Keratinocyte (primary cell): ENCODE measurements around the gene TNRC18. TPM values are rescaled to one million over a fixed set of nuclear protein-coding genes. Genes with fewer than 3 reads are reported as not detected.

Source experiments
- DNase-seq: peaks from one replicate; pipeline ENCODE4 v3.0.0-alpha.2; 2011; ENCODE audit warnings: low read depth, missing footprints, low spot score
- FAIRE-seq: peaks from 2 replicates; lab custom pipeline; 2011; peaks lifted over from hg19 to GRCh38; lab: Jason Lieb, UNC
- H2AFZ ChIP-seq: 2 replicates; pipeline ENCODE4 v1.6.0; 2012; ENCODE audit warnings: low read length, control low read depth, inconsistent platforms; ENCODE audit not compliant: control insufficient read depth
- H3K27ac ChIP-seq: 2 replicates; pipeline ENCODE4 v1.5.1; 2011; ENCODE audit warnings: low read length; ENCODE audit not compliant: control insufficient read depth, insufficient read depth
- H3K27me3 ChIP-seq: 3 replicates; pipeline ENCODE4 v1.6.0; 2011; ENCODE audit warnings: low read length; ENCODE audit not compliant: control insufficient read depth, insufficient read depth; ENCODE audit errors: extremely low read depth
- H3K36me3 ChIP-seq, 2 experiments: 2 replicates in 1 of 2; 3 replicates in 1 of 2; pipeline ENCODE4 v1.5.1; 2011; ENCODE audit warnings: low read length in 2 of 2, mild to moderate bottlenecking in 1 of 2; ENCODE audit not compliant: control insufficient read depth in 2 of 2, insufficient read depth in 2 of 2; ENCODE audit errors: extremely low read depth in 1 of 2
- H3K4me1 ChIP-seq: 3 replicates; pipeline ENCODE4 v1.5.1; 2011; ENCODE audit warnings: low read length; ENCODE audit not compliant: control insufficient read depth, insufficient read depth; ENCODE audit errors: extremely low read depth
- H3K4me2 ChIP-seq: 3 replicates; pipeline ENCODE4 v1.6.0; 2011; ENCODE audit warnings: low read depth, low read length; ENCODE audit not compliant: control insufficient read depth, insufficient read depth; ENCODE audit errors: extremely low read depth
- H3K4me3 ChIP-seq, 3 experiments: fragments of 200-600 bp in 1 of 3; sonication (generic) in 1 of 3; 2 replicates in 2 of 3; 3 replicates in 1 of 3; pipeline ENCODE4 v1.5.1; 2011 to 2016; ENCODE audit warnings: low read length in 3 of 3, mild to moderate bottlenecking in 3 of 3, control low read depth in 2 of 3, inconsistent platforms in 1 of 3, low read depth in 1 of 3, mixed read lengths in 1 of 3, mixed run types in 1 of 3, moderate library complexity in 1 of 3; ENCODE audit not compliant: control insufficient read depth in 2 of 3, insufficient read depth in 2 of 3; ENCODE audit errors: extremely low read depth in 1 of 3
- H3K79me2 ChIP-seq: 2 replicates; pipeline ENCODE4 v1.6.0; 2012; ENCODE audit warnings: low read length; ENCODE audit not compliant: control insufficient read depth, insufficient read depth
- H3K9ac ChIP-seq: 3 replicates; pipeline ENCODE4 v1.6.0; 2011; ENCODE audit warnings: low read length; ENCODE audit not compliant: control insufficient read depth, insufficient read depth; ENCODE audit errors: extremely low read depth
- H3K9me1 ChIP-seq: 3 replicates; pipeline ENCODE4 v1.6.0; 2011; ENCODE audit warnings: low read length; ENCODE audit not compliant: control insufficient read depth, insufficient read depth; ENCODE audit errors: extremely low read depth
- H3K9me3 ChIP-seq: 2 replicates; pipeline ENCODE4 v1.5.1; 2012; ENCODE audit warnings: low read depth, low read length; ENCODE audit not compliant: control insufficient read depth
- H4K20me1 ChIP-seq: 3 replicates; pipeline ENCODE4 v1.6.0; 2011; ENCODE audit warnings: low read length; ENCODE audit not compliant: control insufficient read depth, insufficient read depth; ENCODE audit errors: extremely low read depth
- CTCF ChIP-seq, 3 experiments: IDR thresholded peaks in 1 of 3; conservative IDR thresholded peaks in 1 of 3; optimal IDR thresholded peaks in 1 of 3; 2 replicates in 2 of 3; 3 replicates in 1 of 3; pipeline versions ENCODE3 to v1.5.1; 2011; ENCODE audit warnings: low read length in 3 of 3, mild to moderate bottlenecking in 3 of 3, moderate library complexity in 2 of 3, control low read depth in 1 of 3, inconsistent platforms in 1 of 3; ENCODE audit not compliant: insufficient read depth in 2 of 3; ENCODE audit errors: extremely low read depth in 1 of 3
- EZH2 ChIP-seq: IDR thresholded peaks from one replicate; pipeline ENCODE4 v1.6.1; 2012; ENCODE audit warnings: inconsistent platforms, mild to moderate bottlenecking, low read length, moderate library complexity
- dilution Hi-C: fragments of 300-500 bp; cut with MboI; formaldehyde crosslinking; loops from one replicate; pipeline ENCODE4 v1.7.0; 2020; ENCODE audit warnings: low sequenced_read_pairs; ENCODE audit not compliant: extremely low pct_ligation_motif_present
- polyA plus RNA-seq, 5 experiments: library from polyadenylated mRNA; depleted of rRNA in 3 of 5; stranded (reverse) in 3 of 5; stranded (forward) in 1 of 5; unstranded in 1 of 5; fragments of >200 nt; gene quantifications; 1 replicate in 1 of 5; 2 replicates in 3 of 5; 3 replicates in 1 of 5; pipeline versions ENCODE4 v1.2.1 to v1.2.3, GENCODE V29; 2011 to 2012; ENCODE audit warnings: missing spikeins in 2 of 5, low read depth in 1 of 5, low replicate concordance in 1 of 5

TNRC18 gene
- polyA plus RNA-seq, 1 donor (not counting 4 experiments of a cell fraction or from before 2014, with no cell fraction given): 13.2 TPM

- Histone ChIP-seq H3K4me1 (no peaks in the 10 kb centered on the region), H3K4me3 (no peak overlapping the region), H3K27me3 (no peaks in the 10 kb centered on the region), H3K9me1 (no peaks in the 10 kb centered on the region), H3K79me2 (peaks cover 12% of the 10 kb centered on the region), H3K36me3 (peaks cover 14 to 39% of the 10 kb centered on the region in 2 experiments), H2AFZ (no peak overlapping the region), H3K9ac (no peak overlapping the region), H3K27ac (no peak overlapping the region), H3K9me3 (no peaks in the 10 kb centered on the region), H3K4me2 (no peak overlapping the region), H4K20me1 (peaks cover 3% of the 10 kb centered on the region)
- no peak for TF ChIP-seq EZH2
- no peak for TF ChIP-seq CTCF (optimal IDR thresholded peaks at IDR 0.05 in 1 of 3, IDR thresholded peaks at IDR 0.05 in 1 of 3, conservative IDR thresholded peaks at IDR 0.05 in 1 of 3; ENCODE audit: extremely low read depth in 1 of 3, insufficient read depth in 2 of 3, low read length in 3 of 3)
- dilution Hi-C loops: no loop called here
- DNase-seq (no peak), FAIRE-seq (no peak)
Observed at GRCh38 chr7:5345671-5346070, 78.0 kb downstream of the TNRC18 start.

GRCh38 chr7:5345171-5345570 is 78.5 kb downstream of the TNRC18 start:
- dilution Hi-C loops: no loop called here
- no peak overlapping the region for H2AFZ ChIP-seq
- peaks cover 11 to 37% of the 10 kb centered on the region in 2 experiments for H3K36me3 ChIP-seq
- no peak overlapping the region for H3K4me2 ChIP-seq
- no peaks in the 10 kb centered on the region for H3K9me1 ChIP-seq
- H3K27me3 ChIP-seq: no peaks in the 10 kb centered on the region
- FAIRE-seq (no peak), DNase-seq (no peak)
- no peak for TF ChIP-seq CTCF (optimal IDR thresholded peaks at IDR 0.05 in 1 of 3, IDR thresholded peaks at IDR 0.05 in 1 of 3, conservative IDR thresholded peaks at IDR 0.05 in 1 of 3; ENCODE audit: extremely low read depth in 1 of 3, insufficient read depth in 2 of 3, low read length in 3 of 3)
- TF ChIP-seq EZH2: no peak
- H3K4me1 ChIP-seq: no peaks in the 10 kb centered on the region
- H4K20me1 ChIP-seq: peaks cover 3% of the 10 kb centered on the region
- H3K9ac ChIP-seq: no peak overlapping the region
- H3K4me3 ChIP-seq: no peak overlapping the region
- no peak overlapping the region for H3K27ac ChIP-seq
- H3K9me3 ChIP-seq: no peaks in the 10 kb centered on the region
- H3K79me2 ChIP-seq: peaks cover 9% of the 10 kb centered on the region
